Measurements from ENCODE around the gene S100A16.
A peak's percentile ranks its signal among the peaks of the same experiment; 100 is the strongest.
"Not testable (repeated sequence)": the region's sequence is repeated elsewhere in the genome, so short reads cannot be mapped to it uniquely, and the experiment has no call there.

The S100A16 gene

DNA sequence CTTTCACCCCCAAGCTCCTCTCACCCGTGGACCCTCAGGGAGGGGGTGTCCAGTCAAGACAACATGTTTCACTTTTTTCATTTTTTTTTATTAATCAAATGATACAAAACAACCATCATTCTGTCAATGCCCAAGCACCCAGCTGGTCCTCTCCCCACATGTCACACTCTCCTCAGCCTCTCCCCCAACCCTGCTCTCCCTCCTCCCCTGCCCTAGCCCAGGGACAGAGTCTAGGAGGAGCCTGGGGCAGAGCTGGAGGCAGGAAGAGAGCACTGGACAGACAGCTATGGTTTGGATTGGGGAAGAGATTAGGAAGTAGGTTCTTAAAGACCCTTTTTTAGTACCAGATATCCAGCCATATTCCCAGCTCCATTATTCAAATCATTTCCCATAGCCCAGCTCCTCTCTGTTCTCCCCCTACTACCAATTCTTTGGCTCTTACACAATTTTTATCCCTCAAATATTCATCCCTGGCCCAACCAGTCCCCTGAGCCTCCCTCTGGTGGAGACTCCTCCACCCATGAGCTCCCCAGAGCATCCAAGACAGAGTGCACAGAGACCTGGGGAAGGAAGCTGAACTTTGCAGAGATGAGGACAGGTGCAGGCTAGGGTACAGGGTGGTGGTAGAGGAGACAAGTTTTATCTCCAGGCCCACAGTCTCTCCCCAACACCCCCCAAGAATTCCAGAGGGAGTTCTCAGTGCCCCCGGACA lies 1.4 kb upstream of the S100A16 start:
- no peak for DNase-seq

DNA sequence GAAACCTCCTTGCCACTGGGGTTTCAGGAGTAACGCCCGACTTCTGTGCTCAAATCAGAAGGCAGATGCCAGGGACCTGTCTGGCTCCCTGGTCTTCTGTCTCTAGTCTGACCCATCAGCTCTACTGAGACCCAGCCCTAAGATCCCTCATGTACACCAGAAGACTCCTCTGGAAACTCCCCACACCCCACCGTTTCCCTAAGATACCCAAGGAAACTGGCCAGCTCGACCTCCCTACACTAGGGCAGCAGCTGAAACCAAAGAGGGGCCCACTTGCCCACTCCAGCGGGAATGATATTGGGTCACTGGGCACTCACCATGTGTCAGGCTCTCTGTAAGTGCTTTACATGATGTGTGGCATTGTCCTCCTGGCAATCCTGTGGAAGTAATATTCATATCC lies 469 bp upstream of the S100A16 start:
- DNase-seq, result no peak

DNA sequence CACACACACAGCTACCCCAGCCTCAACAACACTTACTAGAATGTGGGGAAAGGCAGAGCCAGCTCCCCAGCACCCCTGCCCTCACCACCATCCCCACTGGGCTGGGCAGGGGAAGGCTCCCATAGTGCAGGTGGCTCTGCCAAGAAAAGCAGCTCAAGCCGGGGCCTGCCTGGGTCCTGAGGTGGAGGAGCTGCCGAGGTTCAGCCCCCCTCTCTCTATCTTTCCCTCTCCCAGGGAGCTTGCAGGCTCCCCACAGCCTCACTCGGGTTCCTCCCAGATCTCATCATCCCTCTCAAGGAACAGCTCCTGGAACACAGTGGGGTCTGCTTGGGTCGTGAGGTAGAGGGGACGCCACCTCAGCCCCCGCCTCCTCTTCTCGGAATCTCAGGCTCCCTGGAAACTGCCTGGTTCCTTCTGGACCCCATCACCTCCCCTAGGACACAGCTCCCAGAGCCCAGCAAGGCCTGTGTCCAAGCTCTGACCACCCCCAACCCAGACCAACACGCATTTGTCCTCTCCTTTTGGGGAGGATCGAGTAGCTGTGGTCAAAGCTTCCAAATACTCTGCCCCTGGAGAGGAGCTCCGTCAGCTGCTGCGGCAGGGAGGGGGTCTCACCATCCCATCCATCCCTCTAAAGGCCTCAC lies 704 bp downstream of the S100A16 start:
- DNase-seq, result no peak

DNA sequence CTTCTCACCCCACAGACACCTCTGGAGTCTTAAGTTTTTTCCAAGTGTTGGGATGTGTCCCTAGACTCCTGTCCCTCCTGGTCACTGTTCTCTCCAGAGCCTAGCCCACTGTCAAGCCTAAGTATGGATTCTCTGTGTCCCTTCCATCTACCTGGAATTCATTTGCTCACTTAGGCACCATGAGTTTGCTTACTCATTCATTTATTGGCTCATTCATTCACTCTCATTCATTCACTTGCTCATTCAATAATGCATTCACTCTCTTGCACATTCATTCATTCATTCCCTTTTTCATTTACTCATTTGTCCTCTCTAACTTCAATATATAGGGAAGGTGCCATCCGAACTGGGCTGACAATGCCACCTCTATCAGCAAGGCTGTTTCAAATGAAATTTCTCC lies 1.6 kb downstream of the S100A16 start:
- DNase-seq, result no peak

DNA sequence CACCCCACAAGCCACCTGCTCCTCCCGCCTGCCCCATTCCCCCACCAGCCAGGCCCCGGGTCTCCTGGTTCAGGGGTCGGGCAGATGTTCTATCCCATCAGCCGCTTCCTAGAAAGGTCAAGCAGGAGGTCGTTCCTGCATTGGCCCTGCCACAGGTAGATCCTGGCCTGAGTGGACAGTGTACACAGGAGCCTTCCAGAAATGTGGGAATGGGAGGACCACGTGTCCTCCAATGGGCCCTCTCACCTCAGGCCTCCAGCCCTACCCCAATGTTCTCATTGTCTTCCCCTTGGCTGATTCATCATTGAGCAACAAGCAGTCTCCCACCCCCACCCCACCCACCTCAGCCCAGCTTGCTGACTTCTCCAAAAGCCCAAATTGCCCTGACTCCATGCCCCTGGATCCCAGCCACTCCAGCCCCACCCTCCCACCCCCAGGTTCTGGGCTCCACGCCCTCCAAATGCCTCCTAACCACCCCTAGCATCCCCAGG lies 2.1 kb downstream of the S100A16 start:
- DNase-seq, result no peak

DNA sequence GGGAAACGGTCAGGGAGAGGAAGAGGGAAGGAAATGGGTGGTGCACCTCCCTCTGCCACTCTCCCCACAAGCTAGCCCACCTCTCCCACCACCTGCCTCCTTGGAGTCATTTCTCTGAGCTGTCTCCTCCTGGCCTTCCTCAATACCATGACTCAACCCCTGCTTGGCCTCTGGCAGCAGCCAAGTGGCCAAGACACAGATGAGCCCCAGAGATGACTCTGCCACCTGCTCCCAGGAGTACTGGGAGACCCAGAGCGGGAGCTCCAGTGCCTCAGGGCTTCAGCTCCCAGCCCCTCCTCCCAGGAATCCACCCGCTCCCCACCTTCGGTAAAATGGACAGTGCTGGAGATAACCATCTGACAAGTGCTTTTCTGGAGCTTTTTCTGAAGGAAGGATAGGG lies 2.6 kb downstream of the S100A16 start:
- no peak for DNase-seq

DNA sequence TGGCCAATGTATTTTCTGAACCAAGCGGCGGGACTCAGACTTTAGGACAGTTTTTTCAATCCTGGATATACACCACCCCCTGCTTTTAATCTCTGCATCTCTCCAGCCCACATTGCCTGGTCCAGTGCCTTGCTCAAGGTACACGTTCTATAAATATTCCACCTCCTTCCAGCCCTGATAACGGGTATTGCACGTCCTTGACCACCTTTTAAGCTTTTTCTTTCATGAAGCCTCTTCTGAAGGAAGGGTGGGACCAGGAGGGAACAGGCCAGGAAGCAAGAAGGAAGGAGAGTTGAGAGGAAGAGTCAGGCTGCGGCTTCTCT lies 3.4 kb downstream of the S100A16 start:
- DNase-seq, result no peak

DNA sequence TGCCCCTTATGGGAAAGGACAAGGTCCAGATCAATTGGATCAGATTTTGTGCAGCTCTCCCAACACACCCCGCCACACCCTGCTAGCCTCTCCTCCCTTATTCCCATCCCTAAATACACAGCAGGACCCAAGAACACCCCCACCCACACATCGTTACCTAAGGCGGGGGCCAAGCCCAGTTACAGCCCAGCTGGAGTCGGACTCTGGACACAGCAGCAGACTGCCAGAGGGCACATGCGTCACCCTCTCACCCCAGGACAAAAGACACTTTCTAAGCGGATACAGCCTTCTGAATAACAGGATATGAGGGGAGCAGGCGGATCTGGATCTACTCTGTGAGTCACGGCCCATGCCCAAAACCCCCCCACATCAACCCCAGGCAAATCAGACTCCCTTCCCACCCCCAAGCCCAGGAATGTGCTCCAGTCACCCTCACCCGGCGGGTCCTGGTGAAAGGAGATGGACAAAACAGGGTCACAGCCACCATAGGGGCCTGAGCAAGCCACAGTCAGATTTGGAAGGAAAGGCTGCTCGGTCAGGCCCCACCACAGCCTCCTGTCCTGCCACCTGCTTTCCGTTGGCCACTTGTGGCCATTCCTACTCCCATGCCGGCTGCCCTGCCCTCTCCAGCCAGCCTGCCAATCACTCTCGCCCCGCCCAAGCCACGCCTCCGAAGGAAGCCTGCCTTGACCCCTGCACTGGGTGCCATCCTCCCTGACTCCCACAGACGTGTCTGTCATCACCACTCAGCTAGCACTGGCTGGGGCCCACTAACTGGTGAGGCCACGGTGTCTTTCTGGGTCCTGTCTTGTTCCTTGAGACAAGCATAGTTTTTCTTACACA lies 4.0 kb downstream of the S100A16 start:
- DNase-seq, result no peak

DNA sequence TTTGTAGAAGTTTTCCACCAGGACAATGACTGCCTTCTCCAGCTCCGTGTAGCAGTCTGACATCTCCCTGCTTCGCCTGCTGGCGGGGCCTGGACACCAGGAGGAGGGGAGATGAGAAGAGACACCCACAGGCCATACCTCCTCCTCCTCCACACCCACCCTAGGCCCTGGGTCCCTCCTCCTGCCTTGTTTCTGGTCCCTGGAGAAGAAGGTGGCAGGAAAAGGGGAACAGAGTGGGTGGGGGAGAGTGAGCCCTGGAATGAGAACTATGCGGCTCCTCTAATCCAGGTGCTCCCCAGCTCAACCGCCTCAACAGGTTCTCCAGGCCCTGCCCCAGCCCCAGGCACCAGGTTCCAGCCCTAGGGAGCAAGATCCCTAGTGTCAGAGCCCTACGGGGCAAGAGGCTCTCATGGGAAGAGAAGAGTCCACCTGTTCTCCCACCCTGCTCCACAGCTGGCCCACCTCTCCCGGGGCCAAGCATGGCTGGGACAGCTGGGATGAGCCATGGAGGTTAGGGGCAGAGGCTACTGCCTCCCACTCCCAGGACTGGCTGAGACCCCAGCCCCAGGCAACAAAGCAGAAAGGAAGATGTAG lies 4.8 kb downstream of the S100A16 start:
- DNase-seq, result no peak

DNA sequence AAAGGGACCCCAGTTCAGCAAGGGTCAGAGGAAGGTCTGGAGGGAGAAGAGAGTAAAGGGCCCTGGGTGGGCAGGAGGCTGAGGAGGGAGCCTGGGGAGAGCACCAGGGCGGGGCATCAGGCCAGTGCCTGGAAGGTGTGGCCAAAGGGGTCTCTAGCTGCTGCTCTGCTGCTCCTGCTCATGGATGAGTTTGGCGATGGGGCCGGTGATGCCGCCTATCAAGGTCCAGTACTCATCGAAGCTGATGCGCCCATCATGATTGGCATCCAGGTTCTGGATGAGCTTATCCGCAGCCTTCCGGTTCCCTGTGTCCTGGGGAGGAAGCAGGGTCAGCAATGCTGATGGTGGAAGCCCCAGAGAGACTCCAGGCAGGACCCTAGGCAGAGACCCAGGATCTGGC lies 5.6 kb downstream of the S100A16 start:
- no peak for DNase-seq

DNA sequence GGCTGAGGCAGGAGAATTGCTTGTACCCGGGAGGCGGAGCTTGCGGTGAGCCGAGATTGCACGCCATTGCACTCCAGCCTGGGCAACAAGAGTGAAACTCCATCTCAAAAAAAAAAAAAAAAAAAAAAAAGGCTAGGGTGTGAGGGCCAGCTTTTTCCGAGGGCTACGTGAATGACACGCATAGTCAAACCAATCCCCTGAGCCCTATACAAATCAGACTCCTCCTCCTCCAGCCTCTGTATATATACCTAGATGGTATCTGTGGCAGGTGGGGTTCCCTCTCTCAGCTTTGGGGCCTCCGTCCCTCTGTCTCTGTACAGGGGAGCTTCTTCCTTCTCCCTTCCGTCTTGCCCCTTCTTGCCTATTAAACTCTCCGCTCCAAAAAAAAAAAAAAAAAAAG lies 6.7 kb downstream of the S100A16 start:
- DNase-seq, result no peak

DNA sequence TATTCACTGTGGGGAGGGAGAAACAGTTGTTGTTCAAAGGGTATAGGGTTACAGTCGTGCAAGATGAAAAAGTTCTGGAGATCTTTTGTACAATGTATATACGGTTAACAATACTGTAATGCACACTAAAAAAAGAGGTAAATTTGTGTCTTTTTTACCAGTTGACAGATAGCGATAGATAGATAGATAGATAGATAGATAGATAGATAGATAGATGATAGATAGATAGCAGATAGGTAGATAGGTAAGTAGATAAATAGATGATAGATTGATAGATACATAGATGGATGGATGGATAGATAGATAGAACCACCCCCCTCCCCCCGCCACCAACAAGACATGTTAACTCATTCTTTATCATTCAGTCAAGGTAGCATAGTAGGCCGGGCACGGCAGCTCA lies 10.2 kb downstream of the S100A16 start:
- DNase-seq, result no peak

DNA sequence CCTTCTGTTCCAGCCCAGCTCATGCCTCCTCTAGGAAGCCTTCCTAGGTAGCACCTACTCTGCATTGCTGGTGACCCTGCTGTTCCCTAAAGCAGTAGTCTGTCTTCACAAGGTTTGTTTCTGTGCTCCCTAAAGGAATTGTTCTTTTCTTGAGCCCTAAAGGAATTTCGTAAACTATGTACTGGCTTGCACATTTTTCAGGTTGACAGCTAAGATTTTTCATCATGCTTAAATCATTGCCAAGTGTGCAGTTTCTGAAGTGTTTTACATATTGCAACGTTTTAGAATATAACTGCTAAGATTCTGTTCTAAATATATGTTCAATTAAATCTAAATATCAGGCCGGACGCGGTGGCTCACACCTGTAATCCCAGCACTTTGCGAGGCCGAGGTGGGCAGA lies 13.1 kb downstream of the S100A16 start:
- no peak for DNase-seq

DNA sequence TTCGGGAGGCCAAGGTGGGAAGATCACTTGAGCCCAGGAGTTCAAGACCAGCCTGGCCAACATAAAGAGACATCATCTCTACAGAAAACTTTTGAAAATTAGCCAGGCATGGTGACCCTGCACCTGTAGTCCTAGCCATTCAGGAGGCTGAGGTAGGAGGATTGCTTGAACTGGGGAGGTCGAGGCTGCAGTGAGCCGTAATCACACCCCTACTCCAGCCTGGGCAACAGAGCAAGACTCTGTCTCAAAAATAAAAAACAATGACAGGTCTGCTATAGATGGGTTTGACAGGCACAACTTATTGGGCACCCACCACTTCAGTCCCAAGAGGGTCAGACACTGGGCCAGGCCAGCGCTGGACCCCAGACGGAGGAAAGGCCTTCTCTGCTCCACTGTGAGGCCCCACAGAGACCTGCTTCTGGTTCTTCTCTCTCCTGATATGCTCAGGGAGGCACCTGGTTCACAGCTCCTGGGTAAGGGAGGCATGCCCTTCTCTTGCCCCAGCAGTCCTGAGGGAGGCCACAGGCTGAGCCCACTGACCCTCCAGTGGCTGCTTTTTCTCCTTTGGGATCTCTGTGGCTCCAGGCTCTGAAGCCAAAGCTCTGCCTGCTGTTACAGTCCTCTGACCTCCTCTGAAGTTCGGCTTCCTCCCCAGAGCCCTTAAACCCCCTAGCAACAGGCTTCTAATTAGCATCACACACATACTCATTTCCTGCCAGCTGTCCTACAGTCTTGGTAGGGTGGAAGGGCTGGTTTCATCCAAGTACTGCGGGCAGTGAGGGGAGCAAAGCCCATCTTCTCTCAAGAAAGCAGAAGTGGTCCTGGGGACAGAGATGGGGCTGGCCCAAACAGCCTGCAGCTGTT lies 14.4 kb downstream of the S100A16 start:
- peak; percentile 25 for DNase-seq

DNA sequence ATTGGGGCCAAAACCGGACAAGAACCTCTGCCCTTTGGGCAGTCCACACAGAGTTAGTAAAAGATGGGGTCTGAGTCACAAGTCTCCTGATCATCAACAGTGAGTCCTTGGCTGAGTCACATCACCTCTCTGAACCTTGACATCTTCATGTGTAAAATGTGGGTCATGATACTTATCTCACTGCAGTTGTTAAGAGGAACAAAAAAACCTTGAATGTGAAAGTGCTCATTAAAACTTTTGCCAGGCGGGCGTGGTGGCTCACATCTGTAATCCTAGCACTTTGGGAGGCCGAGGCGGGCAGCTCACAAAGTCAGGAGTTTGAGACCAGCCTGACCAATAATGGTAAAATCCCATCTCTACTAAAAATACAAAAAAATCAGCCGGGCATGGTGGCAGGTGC lies 15.7 kb downstream of the S100A16 start:
- no peak for DNase-seq

DNA sequence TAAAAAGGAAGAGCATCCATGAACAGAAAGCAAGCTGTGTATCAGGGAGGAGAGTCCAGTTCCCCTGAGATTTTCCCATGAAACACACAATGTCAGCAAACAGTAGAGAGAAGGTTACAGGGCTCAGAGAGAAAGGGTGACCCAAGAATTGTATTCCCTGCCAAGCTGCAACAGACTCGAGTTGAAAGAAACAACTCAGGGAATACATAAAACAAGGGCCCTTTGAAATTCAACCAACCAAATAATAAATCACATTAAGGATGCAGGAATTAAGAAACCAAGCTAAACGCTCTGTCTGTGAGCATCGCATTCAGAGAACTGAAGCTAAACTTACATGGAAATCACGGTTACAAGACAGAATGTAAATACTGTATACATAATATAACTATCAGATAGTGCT lies 20.2 kb downstream of the S100A16 start:
- DNase-seq, result no peak

DNA sequence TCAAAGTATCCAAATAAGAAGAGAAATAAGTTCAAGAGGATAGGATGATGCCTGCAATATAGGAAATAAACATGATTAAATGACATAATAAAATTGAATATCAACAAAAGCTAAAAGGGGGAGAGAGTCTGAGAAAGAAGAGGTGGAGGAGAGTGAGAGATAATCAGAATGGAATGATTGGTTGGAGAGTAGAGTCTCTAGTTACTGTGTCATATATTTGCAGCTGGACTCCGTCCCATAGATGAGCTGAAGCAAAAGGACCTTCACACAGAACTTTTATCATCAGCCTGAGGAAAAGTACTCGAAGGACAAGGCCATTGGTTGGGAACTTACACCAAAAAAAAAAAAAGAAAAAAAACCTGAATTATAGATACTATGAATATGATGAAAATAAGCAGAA lies 24.5 kb downstream of the S100A16 start:
- no peak for DNase-seq

DNA sequence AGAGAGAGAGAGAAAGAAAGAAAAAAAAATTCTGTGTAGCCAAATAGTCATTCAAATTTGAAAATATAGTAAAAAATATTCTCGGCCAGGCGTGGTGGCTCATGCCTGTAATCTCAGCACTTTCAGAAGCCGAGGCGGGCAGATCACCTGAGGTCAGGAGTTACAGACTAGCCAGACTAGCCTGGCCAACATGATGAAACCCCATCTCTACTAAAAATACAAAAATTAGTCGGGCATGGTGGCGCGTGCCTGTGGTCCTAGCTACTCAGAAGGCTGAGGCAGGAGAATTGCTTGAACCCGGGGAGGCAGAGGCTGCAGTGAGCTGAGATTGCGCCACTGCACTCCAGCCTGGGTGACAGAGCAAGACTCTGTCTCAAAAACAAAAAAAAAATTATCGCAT lies 24.9 kb downstream of the S100A16 start:
- DNase-seq, result not testable (repeated sequence)

DNA sequence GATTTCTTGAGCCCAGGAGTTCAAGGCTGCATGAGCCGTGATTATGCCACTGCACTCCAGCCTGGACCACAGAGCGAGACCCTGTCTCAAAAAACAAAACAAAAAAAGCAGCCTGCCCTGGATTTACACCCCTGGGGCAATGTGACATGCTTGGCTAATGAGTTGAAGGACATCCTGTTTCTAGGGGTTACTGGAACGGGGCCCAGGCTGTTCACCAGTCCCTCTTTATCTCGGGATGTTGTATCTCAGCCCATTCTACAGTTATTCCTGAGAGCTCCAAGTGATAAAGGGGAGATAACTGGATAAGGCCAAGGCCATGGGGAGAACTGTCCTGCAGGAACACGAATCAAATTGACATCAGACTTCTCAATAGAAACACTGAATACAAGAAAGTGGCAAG lies 25.6 kb downstream of the S100A16 start:
- no peak for DNase-seq

DNA sequence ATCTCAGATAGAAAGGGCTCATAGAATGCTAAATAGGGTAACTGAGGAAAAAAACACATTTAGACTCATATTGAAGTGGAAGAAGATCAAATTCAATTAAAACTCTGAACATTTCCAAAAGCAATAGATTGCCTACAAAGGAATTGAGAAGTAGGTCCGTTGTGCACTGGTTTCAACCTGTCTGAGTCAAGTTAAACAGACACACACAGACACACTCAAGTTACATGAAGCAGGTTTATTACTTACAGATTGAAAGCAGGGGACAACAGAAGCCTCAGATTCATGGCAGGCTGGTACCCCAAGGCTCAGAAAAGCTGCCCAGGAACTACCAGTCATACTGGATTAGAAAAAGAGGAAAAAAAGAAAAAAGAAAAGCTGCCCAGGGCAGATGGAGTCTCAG lies 26.6 kb downstream of the S100A16 start:
- no peak for DNase-seq

DNA sequence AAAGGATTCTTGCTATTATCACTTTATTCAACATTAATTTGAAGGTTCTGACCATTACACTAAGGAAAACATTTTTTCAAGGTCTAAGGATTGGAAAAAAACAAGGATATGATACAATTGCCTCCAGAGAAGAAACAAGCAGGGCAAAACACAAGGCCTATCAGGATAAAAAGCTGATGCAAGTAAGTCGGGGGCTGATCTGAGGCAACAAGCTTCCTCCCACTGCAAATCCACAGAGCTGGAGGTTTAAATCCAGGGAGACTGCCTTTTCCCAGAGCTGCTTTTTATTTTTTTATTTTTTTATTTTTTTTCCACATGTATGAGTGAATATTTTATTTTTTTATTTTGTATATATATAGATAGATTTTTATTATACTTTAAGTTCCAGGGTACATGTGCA lies 27.9 kb downstream of the S100A16 start:
- no peak for DNase-seq

DNA sequence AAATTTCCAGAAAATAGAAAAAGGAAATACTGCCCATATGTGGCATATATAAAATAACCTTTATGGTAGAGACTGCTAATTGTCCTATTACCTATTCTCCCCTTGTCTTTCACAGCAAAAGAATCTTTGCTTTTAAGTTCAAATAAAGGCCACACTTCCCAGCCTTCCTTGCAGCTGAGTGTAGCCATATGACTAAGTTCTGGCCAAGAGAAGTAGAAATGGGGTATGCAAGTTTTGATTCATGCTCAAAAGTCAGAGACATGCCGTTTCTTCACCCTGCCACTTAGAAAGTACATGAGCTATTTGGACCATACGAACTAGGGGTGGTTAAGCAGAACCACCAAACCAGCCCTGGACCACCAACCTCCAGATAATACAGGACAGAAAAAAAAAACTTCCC lies 29.0 kb downstream of the S100A16 start:
- no peak for DNase-seq

DNA sequence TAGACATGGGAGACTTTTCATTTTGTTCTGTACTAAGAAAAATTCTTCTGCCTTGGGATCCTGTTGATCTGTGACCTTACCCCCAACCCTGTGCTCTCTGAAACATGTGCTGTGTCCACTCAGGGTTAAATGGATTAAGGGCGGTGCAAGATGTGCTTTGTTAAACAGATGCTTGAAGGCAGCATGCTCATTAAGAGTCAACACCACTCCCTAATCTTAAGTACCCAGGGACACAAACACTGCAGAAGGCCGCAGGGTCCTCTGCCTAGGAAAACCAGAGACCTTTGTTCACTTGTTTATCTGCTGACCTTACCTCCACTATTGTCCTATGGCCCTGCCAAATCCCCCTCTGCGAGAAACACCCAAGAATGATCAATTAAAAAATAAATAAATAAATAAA lies 29.4 kb downstream of the S100A16 start:
- DNase-seq, result not testable (repeated sequence)
